Activated T-cell treated with anti-CD3 and anti-CD28 coated beads, Interleukin-2, amount 50 U/mL, for 4 hours (primary cell): Measurements from ENCODE around the gene TH. TPM values are rescaled to one million over a fixed set of nuclear protein-coding genes. Genes with fewer than 3 reads are reported as not detected.
A peak's percentile ranks its signal among the peaks of the same experiment; 100 is the strongest.

Experiments used
- ATAC-seq, 2 donors: fragments of 200-7000 bp; cut with Tn5 transposase; one replicate each; pipeline ENCODE4 v1.10.0; 2021
- DNase-seq: peaks from one replicate; pipeline ENCODE4 v3.0.0-alpha.2; 2020
- H3K27me3 Mint-ChIP-seq: one replicate; pipeline ENCODE4 v1.8.0; 2021; ENCODE audit warnings: low read depth, mixed read lengths
- H3K36me3 Mint-ChIP-seq: one replicate; pipeline ENCODE4 v1.8.0; 2022; ENCODE audit warnings: mixed read lengths; ENCODE audit not compliant: insufficient read depth
- H3K4me1 Mint-ChIP-seq: one replicate; pipeline ENCODE4 v1.8.0; 2021; ENCODE audit warnings: low read depth, mixed read lengths
- H3K4me3 Mint-ChIP-seq: one replicate; pipeline ENCODE4 v1.8.0; 2021; ENCODE audit warnings: mild to moderate bottlenecking, moderate library complexity, mixed read lengths
- H3K9me3 Mint-ChIP-seq: one replicate; pipeline ENCODE4 v1.8.0; 2021; ENCODE audit warnings: mixed read lengths
- total RNA-seq, 3 donors: library from RNA; stranded (reverse); gene quantifications; one replicate each; pipeline ENCODE4 v1.2.1, GENCODE V29; 2021

TH gene
- total RNA-seq, 3 donors from 2014 or later: not detected

GRCh38 chr11:2203440-2204259 lies 32.0 kb upstream of the TH start:
- H3K36me3 Mint-ChIP-seq: no peaks in the 10 kb centered on the region
- H3K4me3 Mint-ChIP-seq: no peak overlapping the region
- no peaks in the 10 kb centered on the region for H3K27me3 Mint-ChIP-seq
- no peaks in the 10 kb centered on the region for H3K4me1 Mint-ChIP-seq
- peaks cover 9% of the 10 kb centered on the region for H3K9me3 Mint-ChIP-seq
- DNase-seq (no peak), ATAC-seq (no peak)

GRCh38 chr11:2202900-2203439 lies 31.4 kb upstream of the TH start:
- Mint-ChIP-seq H3K9me3 (peaks cover 9% of the 10 kb centered on the region), H3K4me3 (no peak overlapping the region), H3K4me1 (no peaks in the 10 kb centered on the region), H3K36me3 (no peaks in the 10 kb centered on the region), H3K27me3 (no peaks in the 10 kb centered on the region)
- DNase-seq (no peak), ATAC-seq (no peak)

GRCh38 chr11:2202071-2202899 lies 30.7 kb upstream of the TH start:
- Mint-ChIP-seq H3K9me3 (peaks cover 9% of the 10 kb centered on the region), H3K36me3 (no peaks in the 10 kb centered on the region), H3K4me3 (no peak overlapping the region), H3K27me3 (no peaks in the 10 kb centered on the region), H3K4me1 (no peaks in the 10 kb centered on the region)
- ATAC-seq (no peak), DNase-seq (no peak)

GRCh38 chr11:2201542-2201941 lies 29.9 kb upstream of the TH start:
- no peak overlapping the region for H3K4me3 Mint-ChIP-seq
- peaks cover 5% of the 10 kb centered on the region for H3K4me1 Mint-ChIP-seq
- peaks cover 9% of the 10 kb centered on the region for H3K9me3 Mint-ChIP-seq
- no peak for DNase-seq
- ATAC-seq: no peak
- H3K36me3 Mint-ChIP-seq: no peaks in the 10 kb centered on the region
- H3K27me3 Mint-ChIP-seq: no peaks in the 10 kb centered on the region

- no peak for DNase-seq
- Mint-ChIP-seq H3K4me1 (peaks cover 9% of the 10 kb centered on the region), H3K4me3 (no peak overlapping the region), H3K9me3 (peaks cover 9% of the 10 kb centered on the region), H3K36me3 (no peaks in the 10 kb centered on the region), H3K27me3 (peaks cover 4% of the 10 kb centered on the region)
- no peak for ATAC-seq
These were observed 29.4 kb upstream of the TH start for GRCh38 chr11:2200957-2201519.

- ATAC-seq (no peak), DNase-seq (no peak)
- Mint-ChIP-seq H3K27me3 (peaks cover 7% of the 10 kb centered on the region), H3K4me1 (peaks cover 10% of the 10 kb centered on the region), H3K4me3 (no peak overlapping the region), H3K9me3 (peaks cover 9% of the 10 kb centered on the region), H3K36me3 (no peaks in the 10 kb centered on the region)
These were observed 28.9 kb upstream of the TH start for GRCh38 chr11:2200536-2200935.

- peaks cover 10% of the 10 kb centered on the region for H3K4me1 Mint-ChIP-seq
- no peak for ATAC-seq
- H3K9me3 Mint-ChIP-seq: peaks cover 9% of the 10 kb centered on the region
- H3K36me3 Mint-ChIP-seq: no peaks in the 10 kb centered on the region
- DNase-seq: no peak
- H3K27me3 Mint-ChIP-seq: peaks cover 7% of the 10 kb centered on the region
- no peak overlapping the region for H3K4me3 Mint-ChIP-seq
These were observed 28.1 kb upstream of the TH start for GRCh38 chr11:2199466-2200341.

GRCh38 chr11:2198621-2199365 lies 27.2 kb upstream of the TH start:
- no peak for ATAC-seq
- DNase-seq: no peak
- H3K9me3 Mint-ChIP-seq: peaks cover 9% of the 10 kb centered on the region
- peaks cover 7% of the 10 kb centered on the region for H3K27me3 Mint-ChIP-seq
- no peak overlapping the region for H3K4me3 Mint-ChIP-seq
- H3K36me3 Mint-ChIP-seq: no peaks in the 10 kb centered on the region
- H3K4me1 Mint-ChIP-seq: peaks cover 10% of the 10 kb centered on the region

GRCh38 chr11:2197771-2198520 lies 26.3 kb upstream of the TH start:
- Mint-ChIP-seq H3K4me1 (peaks cover 10% of the 10 kb centered on the region), H3K9me3 (peaks cover 9% of the 10 kb centered on the region), H3K4me3 (no peak overlapping the region), H3K27me3 (peaks cover 7% of the 10 kb centered on the region), H3K36me3 (no peaks in the 10 kb centered on the region)
- no peak for DNase-seq
- ATAC-seq: no peak

- Mint-ChIP-seq H3K27me3 (peaks cover 7% of the 10 kb centered on the region), H3K4me1 (peaks cover 10% of the 10 kb centered on the region), H3K36me3 (no peaks in the 10 kb centered on the region), H3K9me3 (peaks cover 9% of the 10 kb centered on the region), H3K4me3 (no peak overlapping the region)
- DNase-seq (peak; percentile 67), ATAC-seq (peak; percentile 81 to 91)
These were observed 25.6 kb upstream of the TH start for GRCh38 chr11:2196970-2197770.

- peaks cover 4% of the 10 kb centered on the region for H3K9me3 Mint-ChIP-seq
- no peak for ATAC-seq
- H3K4me3 Mint-ChIP-seq: no peak overlapping the region
- H3K27me3 Mint-ChIP-seq: peaks cover 7% of the 10 kb centered on the region
- DNase-seq: no peak
- peaks cover 10% of the 10 kb centered on the region for H3K4me1 Mint-ChIP-seq
- no peaks in the 10 kb centered on the region for H3K36me3 Mint-ChIP-seq
These were observed 24.1 kb upstream of the TH start for GRCh38 chr11:2195756-2196088.
